GM13976 (cell line): Measurements from ENCODE around the gene RAX2.

ENCODE experiments used
- DNase-seq: peaks from one replicate; pipeline ENCODE4 v3.0.0; 2012; ENCODE audit warnings: low spot score
- CTCF ChIP-seq: IDR thresholded peaks from 2 replicates; pipeline ENCODE4 v1.5.1; 2012; ENCODE audit warnings: borderline replicate concordance, mild to moderate bottlenecking; ENCODE audit not compliant: insufficient read depth; ENCODE audit errors: extremely low read depth, missing control alignments, control extremely low read depth
- in situ Hi-C: fragments of 300-500 bp; cut with MboI; formaldehyde crosslinking; loops from one replicate; pipeline ENCODE4 v1.12.0; 2022; ENCODE audit warnings: low sequenced_read_pairs, mixed read lengths, inconsistent platforms; ENCODE audit not compliant: unreplicated experiment

RAX2 gene

GRCh38 chr19:3725121-3725520 lies 46.9 kb downstream of the RAX2 start:
- no peak for TF ChIP-seq CTCF
- in situ Hi-C loops, result no loop called here
- DNase-seq, result no peak

- no peak for DNase-seq
- in situ Hi-C loops, result no loop called here
- no peak for TF ChIP-seq CTCF
These were observed 48.1 kb downstream of the RAX2 start for GRCh38 chr19:3723883-3724282.

- DNase-seq, result no peak
- in situ Hi-C loops, result no loop called here
- TF ChIP-seq CTCF, result no peak
These were observed 48.9 kb downstream of the RAX2 start for GRCh38 chr19:3723110-3723488.

GRCh38 chr19:3722443-3723109 lies 49.5 kb downstream of the RAX2 start:
- no peak for DNase-seq
- in situ Hi-C loops, result no loop called here
- no peak for TF ChIP-seq CTCF

GRCh38 chr19:3721887-3722442 lies 50.1 kb downstream of the RAX2 start:
- in situ Hi-C loops, result no loop called here
- no peak for TF ChIP-seq CTCF
- no peak for DNase-seq

- DNase-seq, result peak; percentile 95
- in situ Hi-C loops, result no loop called here
- TF ChIP-seq CTCF, result no peak
These were observed 50.7 kb downstream of the RAX2 start for GRCh38 chr19:3721131-3721886.
